ENCODE results near the gene TNK2. TPM values are rescaled to one million over a fixed set of nuclear protein-coding genes. Genes with fewer than 3 reads are reported as not detected.

Gene TNK2
- total and polyA plus RNA-seq, 2 donors (not counting 3 experiments of a cell fraction or from before 2014, with no cell fraction given) = 18.6 to 71.6 TPM

DNA sequence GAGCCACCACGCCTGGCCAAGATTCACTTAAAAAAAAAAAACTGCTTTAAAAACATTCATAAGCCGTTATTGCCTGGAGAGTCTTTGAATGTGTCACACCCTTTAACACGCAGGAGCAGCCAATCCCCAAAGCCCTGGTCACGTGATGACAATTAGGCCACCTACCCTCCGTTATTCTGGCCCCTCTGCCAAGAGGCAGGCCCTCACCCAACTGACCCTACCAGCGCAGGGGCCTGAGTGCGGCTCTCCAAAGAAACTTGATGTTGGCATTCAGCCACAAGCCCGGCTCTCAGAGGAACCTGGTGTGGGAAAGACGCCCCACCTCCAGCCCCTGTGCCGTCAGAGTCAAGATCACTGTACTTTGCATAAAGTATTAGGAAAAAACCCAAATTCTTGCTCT, 85.1 kb downstream of the TNK2 start:
- BruUV-seq (replicated peaks) = no TSS peak
- intact Hi-C loops (cut with micrococcal nuclease) (no loop called here), dilution Hi-C loops (cut with MboI; ENCODE audit: extremely low pct_ligation_motif_present, low sequenced_read_pairs) (no loop called here)

More for the DNA sequence above, 85.1 kb downstream of the TNK2 start:
- TF ChIP-seq MYC (IDR thresholded peaks at IDR 0.05; ENCODE audit: low read depth, low read length) (no peak), POLR2A (IDR thresholded peaks at IDR 0.05; ENCODE audit: low read depth, low read length) (no peak), EZH2 (IDR thresholded peaks at IDR 0.05; ENCODE audit: borderline replicate concordance, low read depth, low read length, severe bottlenecking) (no peak), FOS (IDR thresholded peaks at IDR 0.05; ENCODE audit: borderline replicate concordance, insufficient read depth, low read length) (no peak), JUN (IDR thresholded peaks at IDR 0.05; ENCODE audit: borderline replicate concordance, insufficient read depth, insufficient read length, low read depth) (no peak), POLR2AphosphoS5 (IDR thresholded peaks at IDR 0.05; ENCODE audit: insufficient read depth, low read depth, low read length) (no peak), GATA2 (IDR thresholded peaks at IDR 0.05; ENCODE audit: insufficient read depth, insufficient read length, low read depth, low read length) (no peak)
- TF ChIP-seq, protein P1, sequence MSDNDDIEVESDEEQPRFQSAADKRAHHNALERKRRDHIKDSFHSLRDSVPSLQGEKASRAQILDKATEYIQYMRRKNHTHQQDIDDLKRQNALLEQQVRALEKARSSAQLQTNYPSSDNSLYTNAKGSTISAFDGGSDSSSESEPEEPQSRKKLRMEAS (IDR thresholded peaks at IDR 0.05; ENCODE audit: insufficient read depth, insufficient read length) = no peak
- TF ChIP-seq, protein P2, sequence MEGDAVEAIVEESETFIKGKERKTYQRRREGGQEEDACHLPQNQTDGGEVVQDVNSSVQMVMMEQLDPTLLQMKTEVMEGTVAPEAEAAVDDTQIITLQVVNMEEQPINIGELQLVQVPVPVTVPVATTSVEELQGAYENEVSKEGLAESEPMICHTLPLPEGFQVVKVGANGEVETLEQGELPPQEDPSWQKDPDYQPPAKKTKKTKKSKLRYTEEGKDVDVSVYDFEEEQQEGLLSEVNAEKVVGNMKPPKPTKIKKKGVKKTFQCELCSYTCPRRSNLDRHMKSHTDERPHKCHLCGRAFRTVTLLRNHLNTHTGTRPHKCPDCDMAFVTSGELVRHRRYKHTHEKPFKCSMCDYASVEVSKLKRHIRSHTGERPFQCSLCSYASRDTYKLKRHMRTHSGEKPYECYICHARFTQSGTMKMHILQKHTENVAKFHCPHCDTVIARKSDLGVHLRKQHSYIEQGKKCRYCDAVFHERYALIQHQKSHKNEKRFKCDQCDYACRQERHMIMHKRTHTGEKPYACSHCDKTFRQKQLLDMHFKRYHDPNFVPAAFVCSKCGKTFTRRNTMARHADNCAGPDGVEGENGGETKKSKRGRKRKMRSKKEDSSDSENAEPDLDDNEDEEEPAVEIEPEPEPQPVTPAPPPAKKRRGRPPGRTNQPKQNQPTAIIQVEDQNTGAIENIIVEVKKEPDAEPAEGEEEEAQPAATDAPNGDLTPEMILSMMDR (IDR thresholded peaks at IDR 0.05; ENCODE audit: extremely low read depth in 1 of 2, insufficient read depth in 1 of 2, low read depth in 1 of 2, low read length in 2 of 2) = no peak
- no peak overlapping the region for H3K9ac ChIP-seq (replicated peaks; ENCODE audit: extremely low read depth, insufficient read depth, low read length)
- H2AFZ ChIP-seq (ENCODE audit: low read depth, low read length) = no peak overlapping the region
- no peak overlapping the region for H3K27ac ChIP-seq (ENCODE audit: insufficient read depth, low read depth, low read length)
- no peak overlapping the region for H3K4me2 ChIP-seq (ENCODE audit: insufficient read depth, low read length)
- H3K36me3 ChIP-seq (ENCODE audit: control insufficient read depth in 2 of 2, extremely low read depth in 1 of 2, insufficient read depth in 2 of 2, low read length in 2 of 2) = no peaks in the 10 kb centered on the region
- no peaks in the 10 kb centered on the region for H3K9me3 ChIP-seq (replicated peaks; ENCODE audit: control insufficient read depth, insufficient read depth, low read length)
- POLR2A ChIA-PET = no interaction called here
- H3K4me3 ChIP-seq (replicated peaks in 1 of 3; ENCODE audit: insufficient read depth in 1 of 3, low read depth in 1 of 3, low read length in 3 of 3) = no peak overlapping the region
- no peaks in the 10 kb centered on the region for H4K20me1 ChIP-seq (replicated peaks; ENCODE audit: control insufficient read depth, extremely low read depth, insufficient read depth, low read length)
- H3K79me2 ChIP-seq (ENCODE audit: control insufficient read depth, insufficient read depth, low read length) = no peaks in the 10 kb centered on the region
- H3K4me1 ChIP-seq (ENCODE audit: control insufficient read depth, extremely low read depth, insufficient read depth, low read length) = no peaks in the 10 kb centered on the region
- peaks cover 0 to 3% of the 10 kb centered on the region in 2 experiments for H3K27me3 ChIP-seq (ENCODE audit: control insufficient read depth in 2 of 2, insufficient read depth in 2 of 2, low read length in 2 of 2)
- H3K9me1 ChIP-seq (replicated peaks; ENCODE audit: control insufficient read depth, extremely low read depth, insufficient read depth, low read length) = no peaks in the 10 kb centered on the region
- DNase-seq (ENCODE audit: low read depth, low spot score) = no peak
- CTCF ChIA-PET = no interaction called here
- no peak for FAIRE-seq

Data from endothelial cell of umbilical vein (primary cell).